ENCODE results near the gene NSDHL.

NSDHL gene

DNA sequence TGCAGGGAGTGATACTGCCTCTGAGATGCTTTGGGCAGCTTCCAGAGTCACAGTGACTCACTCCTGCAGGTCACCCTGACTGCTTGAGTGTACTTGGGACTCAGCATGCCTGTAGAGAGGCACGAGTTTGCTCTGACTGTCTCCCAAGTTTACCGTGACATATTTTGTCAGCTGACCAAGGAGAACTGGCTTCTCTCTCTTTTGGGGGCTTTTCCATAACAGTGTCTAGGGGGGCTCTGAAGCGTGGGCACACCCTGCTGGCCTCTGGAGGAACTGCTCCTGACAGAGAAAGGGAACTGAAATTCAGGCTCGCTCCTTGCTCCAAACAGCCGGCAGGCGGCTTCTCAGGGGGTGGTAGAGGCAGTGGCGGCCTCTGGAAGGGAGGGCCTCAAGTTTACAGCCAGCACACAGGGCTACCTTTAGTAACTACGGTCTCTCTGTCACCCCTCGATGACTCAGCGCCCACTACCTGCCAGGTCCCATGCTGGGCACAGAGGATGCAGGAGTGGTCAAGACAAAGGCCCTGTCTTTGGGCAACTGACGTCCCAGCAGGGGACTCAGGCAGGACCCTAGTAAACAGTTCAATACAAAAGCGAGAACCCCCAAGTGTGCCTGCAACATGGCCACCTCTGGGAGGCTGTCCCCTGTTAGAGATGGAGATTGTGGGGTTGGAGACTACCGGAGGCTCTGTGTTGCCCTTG lies 84.8 kb downstream of the NSDHL start:
- no peak for DNase-seq

DNA sequence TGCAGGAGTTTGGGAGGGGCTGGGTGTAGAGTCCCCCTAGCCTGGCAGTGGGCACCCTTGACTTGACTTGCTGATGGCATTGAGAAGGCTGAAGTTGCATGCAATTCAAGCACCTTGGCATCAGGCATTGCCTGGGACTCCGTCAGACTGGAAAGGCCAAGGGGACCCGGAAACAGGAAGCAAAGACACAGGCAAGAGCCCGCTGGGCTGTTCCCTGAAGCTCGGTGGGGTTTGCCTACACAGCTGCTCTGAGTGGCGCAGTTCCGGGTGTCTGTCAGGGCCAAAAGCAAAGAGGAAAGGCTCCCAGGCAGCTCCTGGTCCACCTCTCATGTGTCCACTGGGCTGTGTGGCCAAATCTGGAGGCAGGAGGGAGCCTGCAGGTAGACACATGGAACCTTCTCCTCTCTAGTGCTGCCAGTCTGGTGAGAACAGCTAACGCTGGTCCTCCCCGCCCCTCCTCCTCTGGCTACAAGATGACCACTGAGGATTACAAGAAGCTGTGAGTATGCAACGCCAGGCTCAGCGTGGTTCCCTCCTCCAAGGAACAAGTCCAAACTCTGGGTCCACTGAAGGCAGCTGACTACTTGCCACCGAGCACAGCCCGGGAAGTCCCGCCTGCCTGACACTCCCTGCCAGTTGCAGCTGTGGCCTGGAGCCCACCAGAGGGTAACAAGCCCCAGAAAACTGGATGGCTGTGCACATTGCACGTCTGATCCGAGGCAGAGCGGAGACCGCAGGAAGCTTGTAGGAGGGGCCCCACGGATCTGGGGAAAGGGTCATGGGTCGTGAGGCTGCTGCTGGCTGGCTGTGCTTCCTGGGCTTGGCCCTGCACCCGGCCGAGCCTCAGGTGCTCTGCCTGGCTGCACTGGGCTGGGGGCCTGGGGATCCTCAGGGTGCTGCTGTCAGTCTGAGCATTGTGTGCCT lies 87.1 kb downstream of the NSDHL start:
- DNase-seq = no peak

DNA sequence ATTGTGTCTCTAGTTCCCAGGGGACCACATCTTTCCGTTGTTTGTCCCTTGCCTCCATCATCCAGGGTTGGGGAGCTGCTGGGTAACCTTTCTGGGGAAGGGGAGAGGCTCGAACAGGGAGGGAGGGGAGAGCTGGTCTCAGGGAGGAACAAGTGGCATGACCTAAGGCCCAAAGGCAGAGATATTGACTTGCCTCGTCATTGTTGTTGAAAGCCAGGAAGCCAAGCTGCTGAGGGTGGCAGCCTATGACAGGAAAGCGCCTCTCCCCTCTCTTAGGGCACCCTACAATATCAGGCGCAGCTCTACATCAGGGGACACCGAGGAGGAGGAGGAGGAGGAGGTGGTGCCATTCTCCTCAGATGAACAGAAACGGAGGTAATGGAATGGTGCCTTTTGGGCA lies 87.8 kb downstream of the NSDHL start:
- DNase-seq = no peak
